ENCODE data around the gene UAP1L1.

- TF ChIP-seq, protein P1, sequence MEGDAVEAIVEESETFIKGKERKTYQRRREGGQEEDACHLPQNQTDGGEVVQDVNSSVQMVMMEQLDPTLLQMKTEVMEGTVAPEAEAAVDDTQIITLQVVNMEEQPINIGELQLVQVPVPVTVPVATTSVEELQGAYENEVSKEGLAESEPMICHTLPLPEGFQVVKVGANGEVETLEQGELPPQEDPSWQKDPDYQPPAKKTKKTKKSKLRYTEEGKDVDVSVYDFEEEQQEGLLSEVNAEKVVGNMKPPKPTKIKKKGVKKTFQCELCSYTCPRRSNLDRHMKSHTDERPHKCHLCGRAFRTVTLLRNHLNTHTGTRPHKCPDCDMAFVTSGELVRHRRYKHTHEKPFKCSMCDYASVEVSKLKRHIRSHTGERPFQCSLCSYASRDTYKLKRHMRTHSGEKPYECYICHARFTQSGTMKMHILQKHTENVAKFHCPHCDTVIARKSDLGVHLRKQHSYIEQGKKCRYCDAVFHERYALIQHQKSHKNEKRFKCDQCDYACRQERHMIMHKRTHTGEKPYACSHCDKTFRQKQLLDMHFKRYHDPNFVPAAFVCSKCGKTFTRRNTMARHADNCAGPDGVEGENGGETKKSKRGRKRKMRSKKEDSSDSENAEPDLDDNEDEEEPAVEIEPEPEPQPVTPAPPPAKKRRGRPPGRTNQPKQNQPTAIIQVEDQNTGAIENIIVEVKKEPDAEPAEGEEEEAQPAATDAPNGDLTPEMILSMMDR (IDR thresholded peaks at IDR 0.05; ENCODE audit: low read length), result no peak
- no peak for TF ChIP-seq EZH2phosphoT487 (IDR thresholded peaks at IDR 0.05; ENCODE audit: low read length)
- no peak for TF ChIP-seq EZH2 (optimal IDR thresholded peaks at IDR 0.05; ENCODE audit: low read depth, low read length)
Observed at GRCh38 chr9:137079401-137079787, 2.1 kb downstream of the UAP1L1 start.
